Thoracic aorta (tissue), 2 donors: ENCODE results near the gene LAD1. TPM values are rescaled to one million over a fixed set of nuclear protein-coding genes. Genes with fewer than 3 reads are reported as not detected.

Experiments
- ATAC-seq: fragments of 150-250 bp; one replicate; pipeline ENCODE4 v1.8.0; 2017; ENCODE audit warnings: low read depth; ENCODE audit not compliant: insufficient number of reproducible peaks, low FRiP score
- DNase-seq: peaks from one replicate; pipeline ENCODE4 v3.0.0-alpha.2; 2020; ENCODE audit warnings: low spot score
- H3K27ac ChIP-seq, 2 donors: fragments of 200-600 bp; sonication (generic); 1 replicate in 1 of 2; 2 replicates in 1 of 2; pipeline ENCODE4 v1.5.1; 2016; ENCODE audit warnings: mild to moderate bottlenecking in 2 of 2, moderate library complexity in 2 of 2
- H3K27me3 ChIP-seq: fragments of 200-600 bp; sonication (generic); replicated peaks from 2 replicates; pipeline ENCODE4 v1.6.0; 2016; ENCODE audit warnings: mild to moderate bottlenecking; ENCODE audit not compliant: insufficient read depth
- H3K36me3 ChIP-seq: fragments of 200-600 bp; sonication (generic); one replicate; pipeline ENCODE4 v1.5.1; 2016
- H3K4me1 ChIP-seq, 2 donors: fragments of 200-600 bp; sonication (generic); 1 replicate in 1 of 2; 2 replicates in 1 of 2; pipeline versions ENCODE4 v1.5.1 to v1.6.0; 2016; ENCODE audit warnings: low read depth in 2 of 2, mild to moderate bottlenecking in 1 of 2; ENCODE audit not compliant: control insufficient read depth in 1 of 2
- H3K4me3 ChIP-seq: fragments of 200-600 bp; sonication (generic); 2 replicates; pipeline ENCODE4 v1.5.1; 2016; ENCODE audit warnings: mild to moderate bottlenecking
- H3K9me3 ChIP-seq: fragments of 200-600 bp; sonication (generic); 2 replicates; pipeline ENCODE4 v1.5.1; 2016
- CTCF ChIP-seq: fragments of 200-600 bp; sonication (generic); IDR thresholded peaks from one replicate; pipeline ENCODE4 v1.5.1; 2019; ENCODE audit warnings: antibody characterized with exemption
- total RNA-seq, 2 donors: library from RNA; depleted of rRNA; stranded (reverse); fragments of >200 nt; gene quantifications; one replicate each; pipeline versions ENCODE4 v1.1.0 to v1.2.3, GENCODE V29; 2016

Gene LAD1
- total RNA-seq, 2 donors from 2014 or later, result 0.41 to 11.1 TPM

- no peak overlapping the region for H3K27ac ChIP-seq
- no peaks in the 10 kb centered on the region for H3K36me3 ChIP-seq
- no peaks in the 10 kb centered on the region for H3K4me1 ChIP-seq
- ATAC-seq (no peak), DNase-seq (no peak)
- no peak overlapping the region for H3K4me3 ChIP-seq
- no peaks in the 10 kb centered on the region for H3K27me3 ChIP-seq
- no peaks in the 10 kb centered on the region for H3K9me3 ChIP-seq
- TF ChIP-seq CTCF, result no peak
Measured at GRCh38 chr1:201381130-201381529, 18.0 kb downstream of the LAD1 start.

GRCh38 chr1:201379733-201380242 is 19.3 kb downstream of the LAD1 start:
- H3K27ac ChIP-seq, result no peak overlapping the region
- H3K4me3 ChIP-seq, result no peak overlapping the region
- H3K36me3 ChIP-seq, result no peaks in the 10 kb centered on the region
- no peak for TF ChIP-seq CTCF
- ATAC-seq, result no peak
- no peaks in the 10 kb centered on the region for H3K27me3 ChIP-seq
- no peaks in the 10 kb centered on the region for H3K9me3 ChIP-seq
- H3K4me1 ChIP-seq, result no peaks in the 10 kb centered on the region
- no peak for DNase-seq

GRCh38 chr1:201378804-201379203 is 20.3 kb downstream of the LAD1 start:
- ATAC-seq (no peak), DNase-seq (no peak)
- Histone ChIP-seq H3K4me1 (no peaks in the 10 kb centered on the region), H3K27ac (no peak overlapping the region), H3K36me3 (no peaks in the 10 kb centered on the region), H3K27me3 (no peaks in the 10 kb centered on the region), H3K9me3 (no peaks in the 10 kb centered on the region), H3K4me3 (no peak overlapping the region)
- TF ChIP-seq CTCF, result no peak

DNA sequence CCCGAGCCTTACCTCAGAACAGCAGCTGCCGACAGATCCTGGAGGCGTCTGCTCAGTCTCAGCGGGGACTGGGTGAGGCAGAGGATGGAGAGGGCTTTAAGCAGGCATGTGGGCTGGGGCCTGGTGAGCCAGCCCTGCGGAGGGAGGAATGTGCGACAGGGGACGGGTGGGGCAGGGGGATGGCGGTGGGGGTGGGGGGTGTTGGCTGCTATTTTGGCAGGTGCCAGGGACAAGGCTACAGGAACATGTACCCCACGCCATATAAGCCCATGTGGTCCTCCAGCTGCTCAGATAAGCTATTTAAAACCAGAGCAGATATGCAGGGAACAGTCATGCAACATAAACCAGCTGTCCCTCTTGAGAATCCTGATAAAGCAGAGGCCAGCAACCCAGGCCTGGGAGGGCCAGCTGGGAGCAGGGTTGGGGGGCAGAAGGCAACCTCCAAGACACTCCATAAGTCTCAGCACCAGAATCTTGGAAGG is 21.5 kb downstream of the LAD1 start, which contains the start of gene TNNT2:
TNNT2 (minus strand) TSS at position 70 of the 482 bp plus-strand sequence. CDS start 4,426 bp downstream, outside the sequence.
- no peak for TF ChIP-seq CTCF
- Histone ChIP-seq H3K36me3 (no peaks in the 10 kb centered on the region), H3K27ac (no peak within 1 kb of the TSS), H3K9me3 (no peaks in the 10 kb centered on the region), H3K4me1 (no peaks in the 10 kb centered on the region), H3K4me3 (no peak within 1 kb of the TSS), H3K27me3 (no peaks in the 10 kb centered on the region)
- ATAC-seq (no peak), DNase-seq (no peak)

- no peaks in the 10 kb centered on the region for H3K36me3 ChIP-seq
- no peaks in the 10 kb centered on the region for H3K27me3 ChIP-seq
- TF ChIP-seq CTCF, result no peak
- no peak for ATAC-seq
- H3K9me3 ChIP-seq, result no peaks in the 10 kb centered on the region
- H3K4me1 ChIP-seq, result no peaks in the 10 kb centered on the region
- no peak for DNase-seq
- H3K4me3 ChIP-seq, result no peak overlapping the region
- no peak overlapping the region for H3K27ac ChIP-seq
Measured at GRCh38 chr1:201376464-201377374, 22.4 kb downstream of the LAD1 start.
